ENCODE results near the gene ZAP70. TPM values are rescaled to one million over a fixed set of nuclear protein-coding genes. Genes with fewer than 3 reads are reported as not detected.
"Not testable (repeated sequence)": the region's sequence is repeated elsewhere in the genome, so short reads cannot be mapped to it uniquely, and the experiment has no call there.

The ZAP70 gene
- total and polyA plus RNA-seq, 2 experiments from 2014 or later = not detected

DNA sequence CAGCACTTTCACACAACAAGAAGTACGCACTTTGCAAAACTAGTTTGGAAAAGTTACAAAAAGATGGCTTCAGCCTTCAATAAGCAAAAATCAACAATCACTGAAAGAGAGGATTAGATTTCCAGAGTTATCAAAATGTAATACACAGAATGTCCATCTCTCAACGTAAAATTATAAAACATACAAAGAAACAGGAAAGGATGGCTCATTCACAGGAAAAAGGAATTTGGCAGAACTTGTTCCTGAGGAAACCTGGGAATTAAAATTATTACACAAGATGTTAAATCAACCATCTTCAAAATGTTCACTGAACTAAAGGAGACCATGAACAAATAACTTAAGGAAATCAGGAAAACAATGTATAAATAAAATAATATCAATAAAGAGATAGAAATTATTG lies 35.9 kb upstream of the ZAP70 start:
- H2AFZ ChIP-seq = no peak overlapping the region
- TF ChIP-seq EZH2 (IDR thresholded peaks at IDR 0.05; ENCODE audit: insufficient read depth, poor library complexity, severe bottlenecking) = no peak
- no peak for TF ChIP-seq EZH2phosphoT487 (IDR thresholded peaks at IDR 0.05; ENCODE audit: insufficient read depth, low read depth)
- no peak overlapping the region for H3K9ac ChIP-seq
- H4K20me1 ChIP-seq (ENCODE audit: insufficient read depth) = no peaks in the 10 kb centered on the region
- H3K4me1 ChIP-seq (ENCODE audit: insufficient read depth) = no peaks in the 10 kb centered on the region
- no peaks in the 10 kb centered on the region for H3K36me3 ChIP-seq (ENCODE audit: low read depth)
- H3F3A ChIP-seq (ENCODE audit: insufficient read depth) = no peaks in the 10 kb centered on the region
- 93 to 94% methylated on average over 2 of the region's 2 CpGs for WGBS, 2 experiments (ENCODE audit: low coverage in 1 of 2, low lambda C conversion rate in 2 of 2, missing lambda C conversion rate in 2 of 2)
- no peak overlapping the region for H3K27ac ChIP-seq
- H3K79me2 ChIP-seq (ENCODE audit: insufficient read depth) = no peaks in the 10 kb centered on the region
- no peaks in the 10 kb centered on the region for H3K9me3 ChIP-seq (ENCODE audit: low read depth)
- no peaks in the 10 kb centered on the region for H3K9me2 ChIP-seq (ENCODE audit: insufficient read depth)
- DNase-seq = no peak
- in situ Hi-C loops (cut with MboI) = no loop called here
- H3K4me2 ChIP-seq (ENCODE audit: unreplicated experiment) = no peak overlapping the region
- no peak overlapping the region for H3K4me3 ChIP-seq
- no peaks in the 10 kb centered on the region for H3K27me3 ChIP-seq (replicated peaks; ENCODE audit: insufficient read depth)

DNA sequence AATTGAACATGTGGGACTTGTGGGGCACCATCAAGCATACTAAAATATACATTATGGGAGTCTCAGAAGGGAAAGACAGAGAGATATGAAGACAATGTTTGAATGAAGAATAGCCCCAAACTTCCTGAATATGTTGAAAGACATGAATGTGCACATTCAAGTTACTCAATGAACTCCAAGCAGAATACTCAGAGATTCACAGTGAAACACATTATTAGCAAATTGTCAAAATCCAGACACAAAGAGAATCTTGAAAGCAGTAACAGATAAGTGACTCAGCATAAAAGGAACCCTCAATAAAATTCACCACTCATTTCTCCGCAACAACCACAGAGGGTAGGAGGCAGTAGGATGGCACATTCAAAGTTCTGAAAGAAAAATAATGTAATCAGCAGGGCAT lies 35.1 kb upstream of the ZAP70 start:
- no peak overlapping the region for H3K4me2 ChIP-seq (ENCODE audit: unreplicated experiment)
- no peak overlapping the region for H3K9ac ChIP-seq
- H3K9me3 ChIP-seq (ENCODE audit: low read depth) = no peaks in the 10 kb centered on the region
- H3K4me1 ChIP-seq (ENCODE audit: insufficient read depth) = no peaks in the 10 kb centered on the region
- 97 to 100% methylated on average over 1 of the region's 1 CpG for WGBS, 2 experiments (ENCODE audit: low coverage in 1 of 2, low lambda C conversion rate in 2 of 2, missing lambda C conversion rate in 2 of 2)
- in situ Hi-C loops (cut with MboI) = no loop called here
- H2AFZ ChIP-seq = no peak overlapping the region
- no peak overlapping the region for H3K4me3 ChIP-seq
- H3F3A ChIP-seq (ENCODE audit: insufficient read depth) = no peaks in the 10 kb centered on the region
- no peaks in the 10 kb centered on the region for H4K20me1 ChIP-seq (ENCODE audit: insufficient read depth)
- DNase-seq = no peak
- H3K36me3 ChIP-seq (ENCODE audit: low read depth) = no peaks in the 10 kb centered on the region
- H3K79me2 ChIP-seq (ENCODE audit: insufficient read depth) = no peaks in the 10 kb centered on the region
- H3K9me2 ChIP-seq (ENCODE audit: insufficient read depth) = no peaks in the 10 kb centered on the region
- H3K27ac ChIP-seq = no peak overlapping the region
- TF ChIP-seq EZH2 (IDR thresholded peaks at IDR 0.05; ENCODE audit: insufficient read depth, poor library complexity, severe bottlenecking) (no peak), EZH2phosphoT487 (IDR thresholded peaks at IDR 0.05; ENCODE audit: insufficient read depth, low read depth) (no peak)
- H3K27me3 ChIP-seq (replicated peaks; ENCODE audit: insufficient read depth) = no peaks in the 10 kb centered on the region

DNA sequence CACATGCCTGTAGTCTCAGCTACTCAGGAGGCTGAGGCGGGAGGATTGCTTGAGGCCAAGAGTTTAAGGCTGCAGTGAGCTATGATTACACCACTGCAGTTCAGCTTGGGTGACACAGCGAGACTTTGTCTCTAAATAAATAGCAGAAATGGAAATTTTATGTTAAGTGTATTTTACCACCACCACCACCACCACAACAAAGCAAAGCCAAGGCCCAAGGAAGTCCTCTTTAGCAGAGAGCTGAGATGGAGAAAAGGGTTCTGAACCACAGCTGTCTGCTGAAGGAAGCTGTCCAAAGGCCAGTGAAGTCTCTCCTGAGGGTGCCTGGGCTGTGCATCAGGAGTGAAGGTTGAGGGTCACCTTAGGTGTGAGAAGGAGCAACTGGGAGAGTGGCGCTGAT lies 26.1 kb upstream of the ZAP70 start:
- H3K9me3 ChIP-seq (ENCODE audit: low read depth); H3K27ac ChIP-seq; DNase-seq; H3K27me3 ChIP-seq (replicated peaks; ENCODE audit: insufficient read depth); H3K9me2 ChIP-seq (ENCODE audit: insufficient read depth); H3K9ac ChIP-seq; H3K79me2 ChIP-seq (ENCODE audit: insufficient read depth); H2AFZ ChIP-seq; H3K36me3 ChIP-seq (ENCODE audit: low read depth); H3K4me1 ChIP-seq (ENCODE audit: insufficient read depth); H3K4me2 ChIP-seq (ENCODE audit: unreplicated experiment); in situ Hi-C loops (cut with MboI); H3K4me3 ChIP-seq; H3F3A ChIP-seq (ENCODE audit: insufficient read depth); H4K20me1 ChIP-seq (ENCODE audit: insufficient read depth): not testable (repeated sequence)
- 87 to 100% methylated on average over 2 of the region's 3 CpGs for WGBS, 2 experiments (ENCODE audit: low coverage in 1 of 2, low lambda C conversion rate in 2 of 2, missing lambda C conversion rate in 2 of 2)

DNA sequence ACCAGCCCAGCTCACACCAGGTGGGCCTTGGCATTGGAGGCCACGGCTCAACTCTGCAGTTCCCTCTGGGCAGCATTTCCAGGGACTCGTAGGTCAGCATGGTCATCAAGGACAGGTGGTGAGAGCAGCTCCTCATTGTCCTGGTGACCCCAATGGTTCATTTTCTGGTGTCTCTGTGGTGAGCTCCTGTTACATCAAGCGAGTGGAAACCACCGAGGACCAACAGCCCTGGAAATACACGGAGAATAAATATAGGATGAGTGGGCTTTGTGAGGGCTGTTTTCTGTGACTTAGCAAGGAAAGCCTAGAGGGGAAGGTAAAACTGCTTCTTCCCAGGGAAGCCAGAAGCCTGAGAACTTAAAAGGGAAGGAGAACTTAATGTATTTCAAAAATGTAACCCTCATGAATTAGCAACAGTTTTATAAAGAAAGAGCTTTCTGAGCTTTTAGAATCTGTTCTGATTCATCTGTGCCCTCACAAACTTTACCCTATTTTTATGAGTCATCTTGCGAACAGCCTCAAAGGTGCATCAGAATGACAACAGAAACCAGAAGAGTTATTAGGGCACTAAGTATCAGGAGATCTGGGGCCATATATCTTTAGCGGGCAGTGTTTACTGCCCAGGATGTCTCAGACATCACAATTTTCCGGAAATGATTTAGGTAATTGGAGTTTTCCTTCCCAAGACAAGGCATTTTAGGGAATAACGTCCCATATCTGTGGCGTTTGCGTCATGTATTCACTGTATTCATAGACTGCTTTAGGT lies 25.1 kb upstream of the ZAP70 start:
- Histone ChIP-seq H3K9ac (no peak overlapping the region), H3K27ac (no peak overlapping the region), H3K79me2 (ENCODE audit: insufficient read depth) (no peaks in the 10 kb centered on the region), H3K4me1 (ENCODE audit: insufficient read depth) (no peaks in the 10 kb centered on the region), H3K4me3 (no peak overlapping the region), H2AFZ (no peak overlapping the region), H3F3A (ENCODE audit: insufficient read depth) (no peaks in the 10 kb centered on the region), H4K20me1 (ENCODE audit: insufficient read depth) (no peaks in the 10 kb centered on the region), H3K9me2 (ENCODE audit: insufficient read depth) (no peaks in the 10 kb centered on the region), H3K27me3 (replicated peaks; ENCODE audit: insufficient read depth) (no peaks in the 10 kb centered on the region), H3K4me2 (ENCODE audit: unreplicated experiment) (no peak overlapping the region), H3K9me3 (ENCODE audit: low read depth) (no peaks in the 10 kb centered on the region), H3K36me3 (ENCODE audit: low read depth) (no peaks in the 10 kb centered on the region)
- no peak for TF ChIP-seq EZH2phosphoT487 (IDR thresholded peaks at IDR 0.05; ENCODE audit: insufficient read depth, low read depth)
- TF ChIP-seq EZH2 (IDR thresholded peaks at IDR 0.05; ENCODE audit: insufficient read depth, poor library complexity, severe bottlenecking) = no peak
- no peak for DNase-seq
- in situ Hi-C loops (cut with MboI) = no loop called here
- WGBS, 2 experiments (ENCODE audit: low coverage in 1 of 2, low lambda C conversion rate in 2 of 2, missing lambda C conversion rate in 2 of 2) = 83 to 84% methylated on average over 11 of the region's 11 CpGs

DNA sequence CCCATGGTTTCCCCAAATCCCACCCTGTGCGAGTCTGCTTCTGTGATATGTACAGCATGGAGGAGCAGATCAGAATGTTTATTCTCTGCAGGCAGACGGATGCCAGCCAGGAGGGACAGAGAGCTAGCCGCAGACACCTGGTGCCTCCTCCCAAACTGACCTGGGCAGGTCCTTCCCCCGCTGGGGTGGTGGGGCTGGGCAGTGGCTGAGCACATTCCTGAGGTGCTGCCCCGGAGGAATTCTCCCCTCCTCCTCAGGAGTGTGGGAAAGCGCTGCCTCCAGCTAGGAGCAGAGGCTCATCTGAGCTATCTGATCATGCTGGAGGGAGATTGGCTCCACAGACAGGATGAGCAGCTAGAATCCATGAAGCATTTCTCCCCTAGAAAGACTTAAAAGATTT lies 22.2 kb upstream of the ZAP70 start:
- no peak overlapping the region for H3K4me3 ChIP-seq
- no peaks in the 10 kb centered on the region for H3K36me3 ChIP-seq (ENCODE audit: low read depth)
- H3K9ac ChIP-seq = no peak overlapping the region
- H3F3A ChIP-seq (ENCODE audit: insufficient read depth) = no peaks in the 10 kb centered on the region
- no peaks in the 10 kb centered on the region for H3K27me3 ChIP-seq (replicated peaks; ENCODE audit: insufficient read depth)
- no peaks in the 10 kb centered on the region for H3K9me2 ChIP-seq (ENCODE audit: insufficient read depth)
- in situ Hi-C loops (cut with MboI) = loop anchor here (10.0 kb wide), 1 partner anchor 96 kb away; no protein-coding TSS in a partner anchor
- WGBS, 2 experiments (ENCODE audit: low coverage in 1 of 2, low lambda C conversion rate in 2 of 2, missing lambda C conversion rate in 2 of 2) = 33 to 34% methylated on average over 6 of the region's 6 CpGs
- no peaks in the 10 kb centered on the region for H3K9me3 ChIP-seq (ENCODE audit: low read depth)
- H3K4me2 ChIP-seq (ENCODE audit: unreplicated experiment) = no peak overlapping the region
- no peaks in the 10 kb centered on the region for H4K20me1 ChIP-seq (ENCODE audit: insufficient read depth)
- no peak for DNase-seq
- no peak overlapping the region for H3K27ac ChIP-seq
- no peak overlapping the region for H2AFZ ChIP-seq
- no peaks in the 10 kb centered on the region for H3K79me2 ChIP-seq (ENCODE audit: insufficient read depth)
- no peak for TF ChIP-seq EZH2phosphoT487 (IDR thresholded peaks at IDR 0.05; ENCODE audit: insufficient read depth, low read depth)
- no peak for TF ChIP-seq EZH2 (IDR thresholded peaks at IDR 0.05; ENCODE audit: insufficient read depth, poor library complexity, severe bottlenecking)
- H3K4me1 ChIP-seq (ENCODE audit: insufficient read depth) = no peaks in the 10 kb centered on the region

All from GM23248 (cell line).